ENCODE measurements around the gene DNMBP.
"Not testable (repeated sequence)": the region's sequence is repeated elsewhere in the genome, so short reads cannot be mapped to it uniquely, and the experiment has no call there.

The DNMBP gene

DNA sequence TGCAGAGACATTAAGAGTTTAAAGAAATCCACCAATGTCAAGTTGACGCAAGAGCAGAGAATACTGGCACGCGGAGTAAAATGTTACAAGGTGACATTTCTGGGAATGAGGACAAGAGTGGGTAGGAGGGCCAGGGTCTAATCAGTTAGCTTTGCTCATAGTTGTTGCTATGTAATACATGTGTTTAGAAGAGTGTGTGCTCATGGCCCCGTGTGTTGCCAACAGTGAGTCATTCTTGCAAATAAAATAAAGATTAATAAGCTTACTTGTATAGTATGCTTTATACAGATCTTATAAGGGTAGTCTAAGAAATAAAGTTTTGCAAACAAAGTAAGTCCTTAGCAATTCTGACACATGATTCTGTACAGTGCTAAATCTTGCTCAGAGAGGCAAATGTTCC lies 64.5 kb downstream of the DNMBP start:
- DNase-seq, result peak; percentile 48

DNA sequence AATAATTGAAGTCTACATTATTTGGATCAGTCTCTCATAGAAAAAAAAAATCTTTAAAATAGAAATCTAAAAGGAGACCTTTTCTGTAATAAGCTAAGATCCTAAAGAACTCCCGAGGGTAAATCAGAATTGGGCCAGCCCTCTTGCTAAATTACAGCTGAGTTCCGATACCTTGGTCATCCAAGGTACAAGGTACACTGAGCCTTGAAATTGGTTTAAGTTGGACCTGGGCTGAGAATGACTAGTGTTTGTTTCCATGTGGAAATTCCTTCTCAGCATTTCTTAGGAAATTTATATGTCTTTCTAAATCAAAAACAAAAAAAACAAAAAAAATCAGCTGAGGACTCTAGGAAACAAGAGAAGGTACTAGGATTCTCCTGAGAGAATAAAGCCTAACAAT lies 64.9 kb downstream of the DNMBP start:
- no peak for DNase-seq

DNA sequence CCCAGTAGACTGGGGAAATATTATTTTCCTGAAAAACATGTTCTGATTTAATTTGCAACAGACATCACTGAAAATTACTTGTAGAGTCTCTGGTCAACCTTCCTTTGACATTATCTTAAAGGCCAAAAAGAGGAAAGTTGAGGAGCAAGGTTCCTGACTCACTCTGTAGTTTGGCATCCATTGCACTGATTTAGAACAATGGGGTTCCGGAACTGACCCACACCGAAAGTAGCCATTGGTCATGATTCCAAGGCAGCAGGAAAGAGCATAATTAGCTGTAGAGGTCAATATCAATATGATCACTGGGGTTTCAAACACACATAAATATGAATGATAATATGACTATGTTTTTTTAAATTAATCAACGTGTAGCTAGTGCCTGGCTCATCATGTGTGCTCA lies 65.8 kb downstream of the DNMBP start:
- no peak for DNase-seq

GRCh38 chr10:99941942-99942820 lies 67.6 kb downstream of the DNMBP start:
- no peak for DNase-seq

- DNase-seq, result no peak
These were observed 71.2 kb downstream of the DNMBP start for GRCh38 chr10:99938563-99938962.

DNA sequence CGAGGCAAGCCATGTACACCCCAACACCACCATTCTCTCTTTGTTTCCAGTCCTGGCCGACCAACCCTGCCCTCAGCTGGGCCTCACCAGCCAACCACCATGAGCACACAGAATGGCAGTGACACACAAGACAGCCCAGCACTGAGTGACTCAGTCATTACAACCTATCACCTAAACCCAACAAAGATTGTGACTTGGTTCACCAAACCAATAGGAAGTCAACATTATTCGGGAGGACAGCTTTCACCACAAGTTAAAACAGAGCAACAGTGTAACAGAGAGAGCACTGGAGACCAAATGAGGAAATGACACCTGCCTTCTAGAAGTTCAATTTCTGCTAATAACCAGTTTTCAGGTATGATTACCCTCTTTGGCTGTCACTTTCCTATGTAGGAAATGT lies 72.1 kb downstream of the DNMBP start:
- DNase-seq, result no peak

GRCh38 chr10:99932203-99932957 lies 77.4 kb downstream of the DNMBP start:
- DNase-seq, result not testable (repeated sequence)

DNA sequence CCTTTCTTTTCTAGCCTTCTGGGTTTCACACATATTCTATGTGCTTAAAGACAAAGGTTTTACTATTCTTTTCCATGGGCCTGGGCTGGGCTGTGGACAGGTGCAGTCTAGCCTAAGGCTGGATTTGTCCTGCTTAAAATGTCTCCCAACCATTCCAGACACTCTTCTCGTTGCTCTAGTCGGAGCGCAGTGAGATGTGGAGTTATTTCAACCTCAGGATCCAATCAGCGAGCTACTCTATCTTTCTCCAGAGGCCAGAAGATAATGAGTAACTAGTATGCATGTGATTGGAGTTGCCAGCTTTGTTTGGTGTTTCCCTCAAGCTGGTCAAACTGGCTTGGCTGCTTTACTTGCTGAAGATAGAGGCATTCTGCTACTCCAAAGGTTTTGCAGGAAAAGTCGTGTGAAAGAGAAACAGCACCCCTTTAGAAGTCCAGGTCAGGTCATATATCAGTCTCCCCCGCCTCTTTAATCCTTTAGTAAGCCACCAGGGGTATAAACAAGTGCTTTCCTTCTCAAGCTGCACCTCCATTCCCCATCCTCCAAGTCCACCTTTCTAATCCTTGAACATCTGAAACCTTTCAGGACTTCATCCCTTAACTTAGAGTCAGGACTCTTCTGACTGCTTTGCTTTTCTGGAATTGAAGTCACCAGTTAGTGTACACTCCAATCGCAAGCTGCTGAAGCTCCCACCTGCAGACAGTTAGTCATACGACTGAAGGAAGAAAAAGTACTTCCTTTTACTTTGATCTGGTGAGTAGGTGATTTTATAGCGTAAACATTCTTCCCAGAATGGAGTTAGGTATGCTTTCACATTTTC lies 78.8 kb downstream of the DNMBP start:
- no peak for DNase-seq

- DNase-seq, result no peak
These were observed 80.4 kb downstream of the DNMBP start for GRCh38 chr10:99929360-99929759.

GRCh38 chr10:99927721-99928280 lies 81.9 kb downstream of the DNMBP start:
- no peak for DNase-seq

- no peak for DNase-seq
These were observed 82.6 kb downstream of the DNMBP start for GRCh38 chr10:99926925-99927720.

DNA sequence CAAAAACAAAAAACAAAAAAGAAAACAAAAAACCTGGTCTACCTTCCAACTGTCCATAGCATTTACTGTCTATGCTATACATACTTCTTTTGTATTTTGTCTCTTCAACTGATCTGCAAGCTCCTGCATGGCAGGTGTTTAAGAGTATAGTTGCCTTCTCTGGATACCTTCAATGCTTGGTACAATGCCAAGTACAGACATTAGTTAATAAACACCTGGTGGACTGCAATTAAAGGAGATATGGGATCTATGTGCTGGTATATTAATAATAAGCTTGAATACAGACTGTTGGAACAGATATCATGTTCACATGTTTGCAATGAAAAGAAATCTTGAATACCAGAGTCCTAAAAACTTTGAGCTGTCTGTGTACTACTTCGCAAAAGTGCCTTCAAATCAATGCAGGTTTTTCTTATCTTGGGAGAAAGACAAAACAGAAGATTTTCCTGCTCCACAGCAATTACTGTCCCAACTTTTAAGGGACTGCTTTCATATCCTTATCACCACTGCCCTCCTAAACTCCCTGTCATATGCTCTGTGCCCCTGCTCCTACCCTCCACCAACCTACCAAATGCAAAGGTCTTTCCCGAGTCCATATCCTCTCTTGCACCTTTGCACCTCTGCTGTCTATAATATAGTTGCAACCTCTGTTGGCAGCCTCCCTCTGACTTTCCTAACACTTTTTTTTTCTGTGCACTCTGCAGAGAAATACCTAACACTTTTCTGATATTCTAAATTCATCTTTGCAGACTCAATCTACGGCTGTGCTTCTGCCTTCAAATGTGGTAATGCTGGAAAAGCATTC lies 85.1 kb downstream of the DNMBP start:
- DNase-seq, result no peak

DNA sequence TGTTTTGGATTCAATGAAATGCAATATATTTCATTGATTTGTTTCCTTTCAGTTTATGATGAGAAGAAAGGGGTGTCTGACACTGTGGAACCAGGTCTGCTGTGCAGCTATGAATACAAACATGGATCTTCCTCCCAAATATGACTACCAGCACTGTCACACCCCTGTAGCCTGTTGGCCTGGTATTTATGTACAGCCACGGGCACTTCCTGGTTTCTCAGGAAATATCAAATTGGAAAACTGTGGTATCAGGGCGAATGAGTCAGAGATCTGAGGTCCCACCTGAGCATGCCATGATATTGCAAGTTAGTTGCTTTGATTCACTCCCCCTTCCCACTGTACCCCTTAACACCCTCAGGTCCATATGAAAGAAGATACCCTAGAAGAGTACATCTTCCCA lies 87.8 kb downstream of the DNMBP start:
- DNase-seq, result no peak

GRCh38 chr10:99920901-99921300 lies 88.8 kb downstream of the DNMBP start:
- no peak for DNase-seq

DNA sequence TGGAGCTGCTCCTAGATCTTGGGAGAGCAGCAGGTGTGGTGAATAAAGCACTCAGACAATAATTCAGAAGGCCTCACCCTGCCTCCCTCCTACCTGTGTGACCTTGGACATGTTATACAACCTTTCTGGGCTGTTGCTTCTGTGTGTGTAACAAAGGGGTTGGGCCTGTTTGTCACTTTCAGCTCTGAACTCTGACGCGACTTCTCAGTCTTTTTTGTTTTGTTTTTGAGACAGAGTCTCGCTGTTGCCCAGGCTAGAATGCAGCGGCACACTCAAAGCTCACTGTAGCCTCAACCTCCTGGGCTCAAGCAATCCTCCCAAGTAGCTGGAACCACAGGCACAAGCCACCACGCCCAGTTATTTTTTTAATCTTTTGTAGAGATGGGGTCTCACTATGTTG lies 89.3 kb downstream of the DNMBP start:
- DNase-seq, result no peak

GRCh38 chr10:99917963-99918825 lies 91.6 kb downstream of the DNMBP start:
- peak; percentile 64 for DNase-seq

DNA sequence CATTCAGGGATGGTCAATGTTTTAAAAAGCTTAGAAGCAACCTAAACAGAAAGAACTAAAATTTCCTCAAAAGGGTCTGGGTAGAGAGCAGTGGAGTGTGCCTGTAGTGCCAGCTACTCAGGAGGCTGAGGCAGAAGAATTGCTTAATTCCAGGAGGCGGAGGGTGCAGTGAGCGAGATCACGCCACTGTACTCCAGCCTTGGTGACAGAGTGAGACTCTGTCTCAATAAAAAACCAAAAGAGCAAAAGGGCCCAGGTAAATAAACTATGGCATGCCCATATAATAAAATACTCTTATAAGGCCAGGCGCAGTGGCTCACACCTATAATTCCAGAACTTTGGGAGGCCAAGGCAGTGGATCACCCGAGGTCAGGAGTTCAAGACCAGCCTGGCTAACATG lies 93.0 kb downstream of the DNMBP start:
- no peak for DNase-seq

GRCh38 chr10:99915414-99915813 lies 94.3 kb downstream of the DNMBP start:
- no peak for DNase-seq

DNA sequence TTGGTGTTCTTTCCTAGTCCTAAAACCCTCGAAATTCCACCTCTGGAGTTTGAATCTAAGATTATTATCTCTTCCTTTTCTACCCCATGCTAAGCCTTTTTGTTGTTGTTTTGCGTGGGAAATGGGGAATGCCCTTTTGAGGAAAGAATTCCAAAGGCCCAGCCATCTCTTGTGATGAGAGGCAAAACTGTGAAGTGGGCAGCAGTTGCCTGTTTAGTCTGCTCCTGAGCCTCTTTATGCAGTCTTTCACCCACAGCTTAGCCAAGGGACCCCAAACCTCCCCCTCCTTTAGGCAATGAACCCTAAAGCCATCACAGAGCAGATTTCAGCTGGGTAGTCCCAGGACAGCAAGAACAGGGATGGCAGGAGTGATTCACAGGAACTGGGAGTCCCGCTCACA lies 95.5 kb downstream of the DNMBP start:
- DNase-seq, result no peak

DNA sequence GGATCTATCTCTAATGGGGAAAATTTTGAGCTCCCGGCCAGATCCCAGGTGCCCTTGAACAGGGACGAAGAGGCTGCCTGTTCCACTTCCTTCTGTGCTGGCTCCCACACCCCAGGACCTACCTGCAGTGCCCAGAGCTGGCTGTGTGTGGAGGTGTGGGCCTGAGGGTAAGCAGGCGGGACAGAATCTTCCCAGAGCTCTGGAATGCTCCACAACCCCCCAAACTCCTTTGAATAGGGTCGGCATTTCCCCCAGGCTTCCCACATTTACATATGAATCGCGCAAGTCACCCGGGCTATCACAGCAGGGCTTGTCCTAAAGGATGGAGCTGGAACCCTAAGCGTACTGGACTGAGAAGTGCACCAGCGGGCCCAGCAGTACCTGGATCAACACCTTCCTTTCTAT lies 95.9 kb downstream of the DNMBP start:
- no peak for DNase-seq

Data from right forelimb (tissue), 1 donor.